ENCODE data around the gene SULT1A4.
"Not testable (repeated sequence)": the region's sequence is repeated elsewhere in the genome, so short reads cannot be mapped to it uniquely, and the experiment has no call there.

The SULT1A4 gene

GRCh38 chr16:29459706-29460646, at the start of gene SULT1A4:
SULT1A4 (plus strand) TSS chr16:29459913; CDS start chr16:29461386, 1,473 bp downstream.
- DNase-seq (ENCODE audit: low spot score): not testable (repeated sequence)

GRCh38 chr16:29423587-29423986, 36.1 kb upstream of the SULT1A4 start:
- DNase-seq (ENCODE audit: low spot score): not testable (repeated sequence)

GRCh38 chr16:29425390-29425789, 34.3 kb upstream of the SULT1A4 start:
- not testable (repeated sequence) for DNase-seq (ENCODE audit: low spot score)

GRCh38 chr16:29453754-29454153, 6.0 kb upstream of the SULT1A4 start:
- DNase-seq (ENCODE audit: low spot score): not testable (repeated sequence)

GRCh38 chr16:29454269-29454668, 5.4 kb upstream of the SULT1A4 start, which contains the start of the genes BOLA2 and SLX1B:
BOLA2 (minus strand) TSS chr16:29454351; CDS start chr16:29454253, 98 bp downstream.
SLX1B (plus strand) TSS chr16:29454533.
- DNase-seq (ENCODE audit: low spot score): not testable (repeated sequence)

GRCh38 chr16:29454828-29455227, 4.9 kb upstream of the SULT1A4 start:
- DNase-seq (ENCODE audit: low spot score): not testable (repeated sequence)

- DNase-seq (ENCODE audit: low spot score): not testable (repeated sequence)
These were observed 2.1 kb upstream of the SULT1A4 start for GRCh38 chr16:29457660-29458059.

GRCh38 chr16:29460647-29461030, 926 bp downstream of the SULT1A4 start:
- DNase-seq (ENCODE audit: low spot score): not testable (repeated sequence)

- not testable (repeated sequence) for DNase-seq (ENCODE audit: low spot score)
These were observed 6.5 kb downstream of the SULT1A4 start for GRCh38 chr16:29465985-29466824.

- DNase-seq (ENCODE audit: low spot score): not testable (repeated sequence)
These were observed 7.2 kb downstream of the SULT1A4 start for GRCh38 chr16:29466904-29467303.

GRCh38 chr16:29467654-29468366, 8.1 kb downstream of the SULT1A4 start:
- DNase-seq (ENCODE audit: low spot score): not testable (repeated sequence)

GRCh38 chr16:29469660-29470059, 9.9 kb downstream of the SULT1A4 start:
- not testable (repeated sequence) for DNase-seq (ENCODE audit: low spot score)

GRCh38 chr16:29472065-29472464, 12.4 kb downstream of the SULT1A4 start:
- not testable (repeated sequence) for DNase-seq (ENCODE audit: low spot score)

GRCh38 chr16:29482276-29482675, 22.6 kb downstream of the SULT1A4 start:
- not testable (repeated sequence) for DNase-seq (ENCODE audit: low spot score)

GRCh38 chr16:29506308-29506707, 46.6 kb downstream of the SULT1A4 start, which contains the start of gene NPIPB12:
NPIPB12 (minus strand) TSS chr16:29506408.
- DNase-seq (ENCODE audit: low spot score): not testable (repeated sequence)
